H1 (cell line): ENCODE results near the gene ITGA4.

Experiments used
- TF ChIP-seq, protein P1 (sequence below), 3 experiments: IDR thresholded peaks; 1 replicate in 2 of 3; 2 replicates in 1 of 3; pipeline versions ENCODE4 v1.5.1 to v1.6.1; 2011; ENCODE audit warnings: low read length in 3 of 3, mild to moderate bottlenecking in 3 of 3, inconsistent platforms in 2 of 3, low read depth in 1 of 3, moderate library complexity in 1 of 3; ENCODE audit not compliant: insufficient read depth in 1 of 3; ENCODE audit errors: control extremely low read depth in 1 of 3
- TF ChIP-seq, protein P2 (sequence below): IDR thresholded peaks from 2 replicates; pipeline ENCODE4 v1.6.1; 2011; ENCODE audit warnings: low read length, improper control_type of control experiment

DNA sequence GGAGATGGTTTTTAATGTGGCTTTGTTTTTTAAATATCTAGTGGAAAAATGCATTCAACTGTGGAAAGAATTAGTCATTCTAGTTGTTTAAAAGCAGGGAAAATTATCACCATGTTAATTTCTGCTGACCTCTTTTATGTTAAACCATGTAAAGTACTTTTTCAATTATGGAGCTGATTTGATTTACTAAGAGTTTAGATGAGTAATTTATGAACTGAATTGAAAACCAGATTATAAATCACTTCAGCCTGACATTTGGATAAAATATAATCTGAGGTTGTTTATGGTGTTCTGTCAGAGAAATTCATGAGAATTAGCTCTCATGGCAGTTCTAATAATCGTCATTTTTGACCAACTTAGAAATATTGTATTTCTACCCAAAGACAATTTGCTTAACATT, 11.6 kb downstream of the ITGA4 start:
- TF ChIP-seq, protein P1, sequence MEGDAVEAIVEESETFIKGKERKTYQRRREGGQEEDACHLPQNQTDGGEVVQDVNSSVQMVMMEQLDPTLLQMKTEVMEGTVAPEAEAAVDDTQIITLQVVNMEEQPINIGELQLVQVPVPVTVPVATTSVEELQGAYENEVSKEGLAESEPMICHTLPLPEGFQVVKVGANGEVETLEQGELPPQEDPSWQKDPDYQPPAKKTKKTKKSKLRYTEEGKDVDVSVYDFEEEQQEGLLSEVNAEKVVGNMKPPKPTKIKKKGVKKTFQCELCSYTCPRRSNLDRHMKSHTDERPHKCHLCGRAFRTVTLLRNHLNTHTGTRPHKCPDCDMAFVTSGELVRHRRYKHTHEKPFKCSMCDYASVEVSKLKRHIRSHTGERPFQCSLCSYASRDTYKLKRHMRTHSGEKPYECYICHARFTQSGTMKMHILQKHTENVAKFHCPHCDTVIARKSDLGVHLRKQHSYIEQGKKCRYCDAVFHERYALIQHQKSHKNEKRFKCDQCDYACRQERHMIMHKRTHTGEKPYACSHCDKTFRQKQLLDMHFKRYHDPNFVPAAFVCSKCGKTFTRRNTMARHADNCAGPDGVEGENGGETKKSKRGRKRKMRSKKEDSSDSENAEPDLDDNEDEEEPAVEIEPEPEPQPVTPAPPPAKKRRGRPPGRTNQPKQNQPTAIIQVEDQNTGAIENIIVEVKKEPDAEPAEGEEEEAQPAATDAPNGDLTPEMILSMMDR (IDR thresholded peaks at IDR 0.05; ENCODE audit: control extremely low read depth in 1 of 3, insufficient read depth in 1 of 3, low read depth in 1 of 3, low read length in 3 of 3): no peak
- TF ChIP-seq, protein P2, sequence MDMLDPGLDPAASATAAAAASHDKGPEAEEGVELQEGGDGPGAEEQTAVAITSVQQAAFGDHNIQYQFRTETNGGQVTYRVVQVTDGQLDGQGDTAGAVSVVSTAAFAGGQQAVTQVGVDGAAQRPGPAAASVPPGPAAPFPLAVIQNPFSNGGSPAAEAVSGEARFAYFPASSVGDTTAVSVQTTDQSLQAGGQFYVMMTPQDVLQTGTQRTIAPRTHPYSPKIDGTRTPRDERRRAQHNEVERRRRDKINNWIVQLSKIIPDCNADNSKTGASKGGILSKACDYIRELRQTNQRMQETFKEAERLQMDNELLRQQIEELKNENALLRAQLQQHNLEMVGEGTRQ: no peak
